GM21390 (cell line): ENCODE measurements around the gene NFKBIL1.

Experiments used
- ATAC-seq: cut with Tn5 transposase; IDR thresholded peaks from one replicate; pipeline ENCODE4 v1.9.1; 2021; ENCODE audit not compliant: unreplicated experiment

The NFKBIL1 gene

DNA sequence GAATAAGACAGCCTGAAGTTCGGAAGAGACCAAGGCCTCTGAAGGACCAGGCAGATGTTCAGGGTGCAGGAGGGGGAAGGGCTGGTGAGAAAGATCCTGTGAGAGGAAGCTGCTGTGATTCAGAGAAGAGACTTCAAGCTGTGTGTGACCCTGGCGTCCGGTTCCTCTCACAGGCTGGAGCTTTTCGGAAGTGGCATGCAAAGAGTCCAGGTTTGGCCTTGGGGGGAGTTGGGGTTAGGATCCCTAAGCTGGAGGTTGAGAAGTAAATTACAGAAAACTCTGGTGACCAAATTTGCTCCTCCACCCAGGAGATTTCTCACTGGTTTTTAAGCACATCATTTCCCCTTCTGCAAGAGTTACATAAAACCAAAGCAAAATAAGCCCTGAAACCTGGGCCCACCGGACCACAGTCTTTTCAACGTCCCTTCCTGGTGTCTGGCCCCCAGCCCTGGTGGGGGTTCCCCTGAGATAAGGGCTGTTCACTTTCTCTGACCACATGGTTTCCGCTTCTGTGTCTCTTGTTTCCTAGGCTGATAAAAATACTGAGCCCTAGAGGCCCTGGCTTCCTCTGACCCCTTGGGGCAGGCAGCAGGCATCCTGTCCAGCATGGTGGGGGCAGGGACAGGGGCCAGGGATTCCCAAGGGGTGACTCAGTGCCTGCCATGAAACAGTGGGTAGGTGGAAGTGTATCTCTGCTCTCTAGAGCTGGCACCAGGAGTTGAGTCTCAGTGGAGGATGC is 12.7 kb downstream of the NFKBIL1 start:
- peak; percentile 48 for ATAC-seq

DNA sequence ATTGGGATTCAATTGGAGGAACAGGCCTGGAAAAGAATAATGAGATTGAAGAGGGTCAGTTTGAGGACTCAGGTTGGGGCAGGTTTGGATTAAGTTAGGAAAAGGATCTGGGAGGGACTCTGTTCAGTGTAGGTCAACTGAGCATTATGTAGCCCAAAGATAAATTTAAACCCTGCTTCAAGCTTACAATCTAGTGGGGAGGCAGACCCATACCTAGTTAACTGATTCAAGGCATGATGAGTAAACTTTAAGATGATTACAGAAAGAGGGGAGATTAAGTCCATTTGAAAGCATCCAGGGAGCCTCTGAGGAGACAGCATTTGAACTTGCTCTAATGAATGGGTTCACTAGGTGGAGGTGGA is 13.3 kb downstream of the NFKBIL1 start:
- ATAC-seq, result no peak

DNA sequence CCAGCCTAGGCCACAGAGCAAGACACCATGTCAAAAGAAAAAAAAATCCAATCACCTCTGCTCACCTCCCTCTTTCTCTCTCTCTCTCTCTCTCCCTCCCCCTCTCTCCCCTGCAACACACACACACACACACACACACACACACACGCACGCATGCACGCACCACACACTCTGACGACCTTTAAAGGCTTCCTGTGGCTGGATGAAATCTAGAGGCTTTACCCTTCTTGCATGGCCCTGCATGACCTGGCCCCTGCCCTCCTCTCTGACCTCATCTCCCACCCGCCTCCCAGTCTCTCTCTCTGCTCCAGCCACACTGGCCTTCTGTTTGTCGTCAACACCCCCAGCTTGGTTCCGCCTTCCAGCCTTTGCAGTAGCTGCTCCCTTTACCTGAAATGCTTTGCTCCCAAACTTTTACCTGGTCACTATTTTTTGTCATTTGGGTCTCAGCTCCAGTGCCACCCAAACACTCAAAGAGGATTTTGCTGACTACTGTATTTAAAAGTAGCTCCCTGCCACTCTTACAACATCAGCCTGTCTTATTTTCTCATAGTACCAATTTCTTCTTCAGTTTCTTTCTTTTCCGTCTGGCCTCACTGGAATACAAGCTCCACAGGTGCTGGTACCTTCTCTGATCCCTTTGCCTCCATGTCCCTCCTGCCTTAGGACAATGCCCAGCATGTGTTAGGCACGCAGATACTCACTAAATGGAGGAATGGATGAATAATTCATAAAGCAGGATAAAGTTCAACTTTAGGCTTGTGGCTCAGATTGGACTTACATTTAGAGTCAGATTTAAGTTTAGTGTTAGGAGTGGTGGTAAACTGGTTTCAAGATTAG is 20.3 kb downstream of the NFKBIL1 start:
- ATAC-seq, result no peak

DNA sequence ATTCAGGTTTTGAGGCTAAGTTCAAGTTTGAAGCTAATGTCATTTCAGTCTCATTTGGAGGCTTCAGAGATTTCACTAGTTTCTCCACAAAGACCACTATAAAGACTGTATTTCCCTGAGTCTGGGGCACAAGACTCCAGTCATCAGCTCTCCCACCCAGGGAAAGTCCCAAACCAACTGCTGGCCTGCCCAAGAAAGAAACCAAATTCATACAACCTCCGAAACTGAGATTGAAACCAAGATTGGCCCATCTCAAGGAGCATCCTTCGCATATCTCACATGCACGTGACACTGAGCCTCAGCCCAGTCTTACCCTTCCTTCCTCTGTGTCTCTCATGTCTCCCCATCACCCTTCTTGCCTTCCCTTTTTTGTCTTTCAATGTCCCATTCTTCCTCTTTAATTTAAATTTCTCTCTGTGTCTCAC is 21.1 kb downstream of the NFKBIL1 start:
- ATAC-seq, result peak; percentile 56

DNA sequence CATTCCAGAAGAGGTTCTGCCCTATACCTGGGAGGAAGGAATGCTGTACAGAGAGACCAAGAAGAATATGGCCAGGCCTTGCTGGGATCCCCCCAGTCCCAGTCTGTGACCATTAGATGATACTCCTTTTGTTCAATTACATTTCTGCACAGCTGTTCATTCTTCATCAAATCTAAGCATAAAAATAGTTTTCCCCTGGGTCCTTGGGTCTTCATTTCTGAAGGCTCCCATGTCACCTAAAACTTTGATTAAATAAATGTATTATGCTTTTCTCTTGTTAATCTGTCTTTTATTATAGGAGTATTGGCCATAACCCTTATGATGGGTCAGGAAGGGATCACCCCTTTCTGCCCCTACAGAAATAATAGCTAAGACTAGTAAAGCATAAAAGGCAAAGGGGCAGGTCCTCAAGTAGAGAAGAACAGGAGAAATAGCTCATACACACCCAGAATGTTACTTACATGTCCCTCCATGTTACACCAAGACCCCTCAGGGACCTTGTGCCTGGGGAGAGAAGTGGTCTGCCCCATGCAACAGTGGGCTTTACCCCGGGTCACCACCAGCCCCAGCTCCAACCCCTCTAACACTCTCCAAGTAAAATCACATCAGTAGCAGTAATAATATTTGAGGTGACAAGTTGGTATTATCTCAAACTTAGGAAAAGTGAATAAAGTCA is 22.6 kb downstream of the NFKBIL1 start:
- ATAC-seq, result no peak

DNA sequence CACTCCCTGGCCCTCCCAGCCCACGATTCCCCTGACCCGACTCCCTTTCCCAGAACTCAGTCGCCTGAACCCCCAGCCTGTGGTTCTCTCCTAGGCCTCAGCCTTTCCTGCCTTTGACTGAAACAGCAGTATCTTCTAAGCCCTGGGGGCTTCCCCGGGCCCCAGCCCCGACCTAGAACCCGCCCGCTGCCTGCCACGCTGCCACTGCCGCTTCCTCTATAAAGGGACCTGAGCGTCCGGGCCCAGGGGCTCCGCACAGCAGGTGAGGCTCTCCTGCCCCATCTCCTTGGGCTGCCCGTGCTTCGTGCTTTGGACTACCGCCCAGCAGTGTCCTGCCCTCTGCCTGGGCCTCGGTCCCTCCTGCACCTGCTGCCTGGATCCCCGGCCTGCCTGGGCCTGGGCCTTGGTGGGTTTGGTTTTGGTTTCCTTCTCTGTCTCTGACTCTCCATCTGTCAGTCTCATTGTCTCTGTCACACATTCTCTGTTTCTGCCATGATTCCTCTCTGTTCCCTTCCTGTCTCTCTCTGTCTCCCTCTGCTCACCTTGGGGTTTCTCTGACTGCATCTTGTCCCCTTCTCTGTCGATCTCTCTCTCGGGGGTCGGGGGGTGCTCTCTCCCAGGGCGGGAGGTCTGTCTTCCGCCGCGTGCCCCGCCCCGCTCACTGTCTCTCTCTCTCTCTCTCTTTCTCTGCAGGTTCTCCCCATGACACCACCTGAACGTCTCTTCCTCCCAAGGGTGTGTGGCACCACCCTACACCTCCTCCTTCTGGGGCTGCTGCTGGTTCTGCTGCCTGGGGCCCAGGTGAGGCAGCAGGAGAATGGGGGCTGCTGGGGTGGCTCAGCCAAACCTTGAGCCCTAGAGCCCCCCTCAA is 24.9 kb downstream of the NFKBIL1 start, which contains the start of gene LTA:
LTA (plus strand) TSS at position 249 of the 871 bp plus-strand sequence; CDS start at position 703, 454 bp downstream.
- no peak for ATAC-seq

DNA sequence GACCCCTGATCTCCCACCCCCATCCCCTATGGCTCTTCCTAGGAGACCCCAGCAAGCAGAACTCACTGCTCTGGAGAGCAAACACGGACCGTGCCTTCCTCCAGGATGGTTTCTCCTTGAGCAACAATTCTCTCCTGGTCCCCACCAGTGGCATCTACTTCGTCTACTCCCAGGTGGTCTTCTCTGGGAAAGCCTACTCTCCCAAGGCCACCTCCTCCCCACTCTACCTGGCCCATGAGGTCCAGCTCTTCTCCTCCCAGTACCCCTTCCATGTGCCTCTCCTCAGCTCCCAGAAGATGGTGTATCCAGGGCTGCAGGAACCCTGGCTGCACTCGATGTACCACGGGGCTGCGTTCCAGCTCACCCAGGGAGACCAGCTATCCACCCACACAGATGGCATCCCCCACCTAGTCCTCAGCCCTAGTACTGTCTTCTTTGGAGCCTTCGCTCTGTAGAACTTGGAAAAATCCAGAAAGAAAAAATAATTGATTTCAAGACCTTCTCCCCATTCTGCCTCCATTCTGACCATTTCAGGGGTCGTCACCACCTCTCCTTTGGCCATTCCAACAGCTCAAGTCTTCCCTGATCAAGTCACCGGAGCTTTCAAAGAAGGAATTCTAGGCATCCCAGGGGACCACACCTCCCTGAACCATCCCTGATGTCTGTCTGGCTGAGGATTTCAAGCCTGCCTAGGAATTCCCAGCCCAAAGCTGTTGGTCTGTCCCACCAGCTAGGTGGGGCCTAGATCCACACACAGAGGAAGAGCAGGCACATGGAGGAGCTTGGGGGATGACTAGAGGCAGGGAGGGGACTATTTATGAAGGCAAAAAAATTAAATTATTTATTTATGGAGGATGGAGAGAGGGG is 26.1 kb downstream of the NFKBIL1 start:
- ATAC-seq, result no peak

DNA sequence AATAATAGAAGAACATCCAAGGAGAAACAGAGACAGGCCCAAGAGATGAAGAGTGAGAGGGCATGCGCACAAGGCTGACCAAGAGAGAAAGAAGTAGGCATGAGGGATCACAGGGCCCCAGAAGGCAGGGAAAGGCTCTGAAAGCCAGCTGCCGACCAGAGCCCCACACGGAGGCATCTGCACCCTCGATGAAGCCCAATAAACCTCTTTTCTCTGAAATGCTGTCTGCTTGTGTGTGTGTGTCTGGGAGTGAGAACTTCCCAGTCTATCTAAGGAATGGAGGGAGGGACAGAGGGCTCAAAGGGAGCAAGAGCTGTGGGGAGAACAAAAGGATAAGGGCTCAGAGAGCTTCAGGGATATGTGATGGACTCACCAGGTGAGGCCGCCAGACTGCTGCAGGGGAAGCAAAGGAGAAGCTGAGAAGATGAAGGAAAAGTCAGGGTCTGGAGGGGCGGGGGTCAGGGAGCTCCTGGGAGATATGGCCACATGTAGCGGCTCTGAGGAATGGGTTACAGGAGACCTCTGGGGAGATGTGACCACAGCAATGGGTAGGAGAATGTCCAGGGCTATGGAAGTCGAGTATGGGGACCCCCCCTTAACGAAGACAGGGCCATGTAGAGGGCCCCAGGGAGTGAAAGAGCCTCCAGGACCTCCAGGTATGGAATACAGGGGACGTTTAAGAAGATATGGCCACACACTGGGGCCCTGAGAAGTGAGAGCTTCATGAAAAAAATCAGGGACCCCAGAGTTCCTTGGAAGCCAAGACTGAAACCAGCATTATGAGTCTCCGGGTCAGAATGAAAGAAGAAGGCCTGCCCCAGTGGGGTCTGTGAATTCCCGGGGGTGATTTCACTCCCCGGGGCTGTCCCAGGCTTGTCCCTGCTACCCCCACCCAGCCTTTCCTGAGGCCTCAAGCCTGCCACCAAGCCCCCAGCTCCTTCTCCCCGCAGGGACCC is 27.0 kb downstream of the NFKBIL1 start:
- ATAC-seq, result no peak

DNA sequence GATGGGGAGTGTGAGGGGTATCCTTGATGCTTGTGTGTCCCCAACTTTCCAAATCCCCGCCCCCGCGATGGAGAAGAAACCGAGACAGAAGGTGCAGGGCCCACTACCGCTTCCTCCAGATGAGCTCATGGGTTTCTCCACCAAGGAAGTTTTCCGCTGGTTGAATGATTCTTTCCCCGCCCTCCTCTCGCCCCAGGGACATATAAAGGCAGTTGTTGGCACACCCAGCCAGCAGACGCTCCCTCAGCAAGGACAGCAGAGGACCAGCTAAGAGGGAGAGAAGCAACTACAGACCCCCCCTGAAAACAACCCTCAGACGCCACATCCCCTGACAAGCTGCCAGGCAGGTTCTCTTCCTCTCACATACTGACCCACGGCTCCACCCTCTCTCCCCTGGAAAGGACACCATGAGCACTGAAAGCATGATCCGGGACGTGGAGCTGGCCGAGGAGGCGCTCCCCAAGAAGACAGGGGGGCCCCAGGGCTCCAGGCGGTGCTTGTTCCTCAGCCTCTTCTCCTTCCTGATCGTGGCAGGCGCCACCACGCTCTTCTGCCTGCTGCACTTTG is 28.0 kb downstream of the NFKBIL1 start, which contains the start of gene TNF:
TNF (plus strand) TSS at position 231 of the 567 bp plus-strand sequence; CDS start at position 408, 177 bp downstream.
- ATAC-seq, result no peak

DNA sequence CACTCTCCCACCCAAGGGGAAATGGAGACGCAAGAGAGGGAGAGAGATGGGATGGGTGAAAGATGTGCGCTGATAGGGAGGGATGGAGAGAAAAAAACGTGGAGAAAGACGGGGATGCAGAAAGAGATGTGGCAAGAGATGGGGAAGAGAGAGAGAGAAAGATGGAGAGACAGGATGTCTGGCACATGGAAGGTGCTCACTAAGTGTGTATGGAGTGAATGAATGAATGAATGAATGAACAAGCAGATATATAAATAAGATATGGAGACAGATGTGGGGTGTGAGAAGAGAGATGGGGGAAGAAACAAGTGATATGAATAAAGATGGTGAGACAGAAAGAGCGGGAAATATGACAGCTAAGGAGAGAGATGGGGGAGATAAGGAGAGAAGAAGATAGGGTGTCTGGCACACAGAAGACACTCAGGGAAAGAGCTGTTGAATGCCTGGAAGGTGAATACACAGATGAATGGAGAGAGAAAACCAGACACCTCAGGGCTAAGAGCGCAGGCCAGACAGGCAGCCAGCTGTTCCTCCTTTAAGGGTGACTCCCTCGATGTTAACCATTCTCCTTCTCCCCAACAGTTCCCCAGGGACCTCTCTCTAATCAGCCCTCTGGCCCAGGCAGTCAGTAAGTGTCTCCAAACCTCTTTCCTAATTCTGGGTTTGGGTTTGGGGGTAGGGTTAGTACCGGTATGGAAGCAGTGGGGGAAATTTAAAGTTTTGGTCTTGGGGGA is 28.7 kb downstream of the NFKBIL1 start:
- no peak for ATAC-seq

DNA sequence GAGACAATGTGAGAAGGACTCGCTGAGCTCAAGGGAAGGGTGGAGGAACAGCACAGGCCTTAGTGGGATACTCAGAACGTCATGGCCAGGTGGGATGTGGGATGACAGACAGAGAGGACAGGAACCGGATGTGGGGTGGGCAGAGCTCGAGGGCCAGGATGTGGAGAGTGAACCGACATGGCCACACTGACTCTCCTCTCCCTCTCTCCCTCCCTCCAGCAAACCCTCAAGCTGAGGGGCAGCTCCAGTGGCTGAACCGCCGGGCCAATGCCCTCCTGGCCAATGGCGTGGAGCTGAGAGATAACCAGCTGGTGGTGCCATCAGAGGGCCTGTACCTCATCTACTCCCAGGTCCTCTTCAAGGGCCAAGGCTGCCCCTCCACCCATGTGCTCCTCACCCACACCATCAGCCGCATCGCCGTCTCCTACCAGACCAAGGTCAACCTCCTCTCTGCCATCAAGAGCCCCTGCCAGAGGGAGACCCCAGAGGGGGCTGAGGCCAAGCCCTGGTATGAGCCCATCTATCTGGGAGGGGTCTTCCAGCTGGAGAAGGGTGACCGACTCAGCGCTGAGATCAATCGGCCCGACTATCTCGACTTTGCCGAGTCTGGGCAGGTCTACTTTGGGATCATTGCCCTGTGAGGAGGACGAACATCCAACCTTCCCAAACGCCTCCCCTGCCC is 29.6 kb downstream of the NFKBIL1 start:
- ATAC-seq, result no peak

DNA sequence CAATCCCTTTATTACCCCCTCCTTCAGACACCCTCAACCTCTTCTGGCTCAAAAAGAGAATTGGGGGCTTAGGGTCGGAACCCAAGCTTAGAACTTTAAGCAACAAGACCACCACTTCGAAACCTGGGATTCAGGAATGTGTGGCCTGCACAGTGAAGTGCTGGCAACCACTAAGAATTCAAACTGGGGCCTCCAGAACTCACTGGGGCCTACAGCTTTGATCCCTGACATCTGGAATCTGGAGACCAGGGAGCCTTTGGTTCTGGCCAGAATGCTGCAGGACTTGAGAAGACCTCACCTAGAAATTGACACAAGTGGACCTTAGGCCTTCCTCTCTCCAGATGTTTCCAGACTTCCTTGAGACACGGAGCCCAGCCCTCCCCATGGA is 30.2 kb downstream of the NFKBIL1 start:
- ATAC-seq, result no peak

DNA sequence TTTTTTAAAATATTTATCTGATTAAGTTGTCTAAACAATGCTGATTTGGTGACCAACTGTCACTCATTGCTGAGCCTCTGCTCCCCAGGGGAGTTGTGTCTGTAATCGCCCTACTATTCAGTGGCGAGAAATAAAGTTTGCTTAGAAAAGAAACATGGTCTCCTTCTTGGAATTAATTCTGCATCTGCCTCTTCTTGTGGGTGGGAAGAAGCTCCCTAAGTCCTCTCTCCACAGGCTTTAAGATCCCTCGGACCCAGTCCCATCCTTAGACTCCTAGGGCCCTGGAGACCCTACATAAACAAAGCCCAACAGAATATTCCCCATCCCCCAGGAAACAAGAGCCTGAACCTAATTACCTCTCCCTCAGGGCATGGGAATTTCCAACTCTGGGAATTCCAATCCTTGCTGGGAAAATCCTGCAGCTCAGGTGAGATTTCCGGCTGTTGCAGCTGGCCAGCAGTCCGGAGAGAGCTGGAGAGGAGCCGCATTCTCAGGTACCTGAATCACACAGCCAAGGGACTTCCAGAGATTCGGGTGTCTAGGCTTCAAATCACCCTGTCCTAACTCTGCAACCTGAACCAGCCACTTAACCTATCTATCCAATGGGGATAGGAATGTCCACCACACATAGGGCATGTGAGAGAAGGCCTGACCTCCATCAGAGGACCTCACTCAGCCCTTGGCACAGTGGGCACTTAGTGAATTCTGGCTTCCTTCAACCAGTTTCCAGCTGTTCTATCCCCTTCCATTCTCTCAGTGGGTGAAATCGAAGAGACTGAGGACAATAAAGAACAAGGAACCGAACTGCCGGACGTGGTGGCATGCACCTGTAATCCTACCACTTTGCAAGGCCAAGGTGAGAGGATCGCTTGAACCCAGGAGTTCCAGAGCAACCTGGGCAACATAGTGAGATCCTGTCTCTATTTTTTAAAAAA is 31.0 kb downstream of the NFKBIL1 start:
- no peak for ATAC-seq

DNA sequence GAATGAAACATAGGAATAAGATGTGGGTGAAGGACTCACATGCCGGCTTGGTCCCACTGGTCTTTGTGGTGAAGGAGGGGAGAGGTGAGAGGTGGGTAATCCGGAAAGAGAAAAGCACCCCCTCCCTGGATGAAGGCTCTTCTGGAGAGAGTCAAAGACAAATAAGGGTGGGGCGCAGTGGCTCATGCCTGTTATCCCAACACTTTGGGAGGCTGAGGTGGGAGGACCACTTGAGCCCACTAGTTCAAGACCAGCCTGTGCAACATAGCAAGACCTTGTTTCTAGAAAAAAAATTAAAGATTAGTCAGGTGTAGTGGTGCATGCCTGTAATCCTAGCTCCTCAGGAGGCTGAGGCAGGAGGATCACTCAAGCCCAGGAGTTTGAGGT is 31.7 kb downstream of the NFKBIL1 start:
- no peak for ATAC-seq

DNA sequence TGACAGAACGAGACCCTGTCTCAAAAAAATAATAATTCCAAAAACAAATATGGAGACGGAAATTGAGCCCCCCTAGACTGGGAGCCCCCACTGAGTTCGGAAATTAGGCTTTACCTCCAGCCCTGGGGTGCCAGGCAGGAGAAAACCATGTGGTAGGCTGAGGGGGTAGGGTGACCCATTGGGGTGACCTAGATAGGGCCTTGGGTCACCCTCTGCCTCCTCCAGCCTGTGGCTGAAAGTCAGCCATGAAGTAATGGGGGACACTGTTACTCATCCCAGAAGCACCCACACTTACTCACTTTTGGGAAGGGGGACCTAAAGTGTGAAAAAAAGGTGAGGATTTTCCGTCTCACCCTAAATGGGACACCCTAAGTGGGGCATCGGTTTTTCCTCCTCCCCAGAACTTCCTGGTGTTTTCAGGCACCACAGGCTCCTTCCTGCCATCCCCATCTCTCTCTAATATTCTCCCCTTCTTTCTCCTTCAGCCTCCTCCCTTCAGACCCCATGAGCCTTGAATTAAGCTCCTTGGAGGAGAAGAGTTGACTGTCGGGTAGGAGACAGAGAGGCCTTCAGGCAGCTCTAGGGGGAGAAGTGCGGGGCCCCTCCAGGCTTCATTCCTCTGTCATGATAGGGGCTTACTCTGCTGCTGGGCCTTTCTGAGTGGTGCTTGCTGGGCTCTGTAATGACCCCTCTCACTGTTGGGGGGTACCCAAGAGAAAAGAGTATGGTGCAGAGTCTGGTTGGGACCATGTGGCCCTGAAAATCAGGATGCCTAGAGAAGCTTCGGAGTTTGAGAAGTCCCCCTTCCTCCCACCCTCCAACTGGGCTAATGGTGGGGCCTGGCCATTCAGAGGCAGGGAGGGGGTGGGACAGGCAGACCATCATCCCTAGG is 32.4 kb downstream of the NFKBIL1 start:
- ATAC-seq, result no peak
